B cell (primary cell): ENCODE data around the gene PRKN.

Source experiments
- EZH2 ChIP-seq: IDR thresholded peaks from 2 replicates; pipeline ENCODE4 v1.6.1; 2012; ENCODE audit warnings: borderline replicate concordance, low read depth, mild to moderate bottlenecking, moderate library complexity, low read length; ENCODE audit not compliant: insufficient read depth, poor library complexity, severe bottlenecking
- TF ChIP-seq, protein P1 (sequence below): fragments of 200-600 bp; IDR thresholded peaks from one replicate; pipeline ENCODE4 v1.8.0; 2022; ENCODE audit warnings: antibody characterized with exemption, mild to moderate bottlenecking

DNA sequence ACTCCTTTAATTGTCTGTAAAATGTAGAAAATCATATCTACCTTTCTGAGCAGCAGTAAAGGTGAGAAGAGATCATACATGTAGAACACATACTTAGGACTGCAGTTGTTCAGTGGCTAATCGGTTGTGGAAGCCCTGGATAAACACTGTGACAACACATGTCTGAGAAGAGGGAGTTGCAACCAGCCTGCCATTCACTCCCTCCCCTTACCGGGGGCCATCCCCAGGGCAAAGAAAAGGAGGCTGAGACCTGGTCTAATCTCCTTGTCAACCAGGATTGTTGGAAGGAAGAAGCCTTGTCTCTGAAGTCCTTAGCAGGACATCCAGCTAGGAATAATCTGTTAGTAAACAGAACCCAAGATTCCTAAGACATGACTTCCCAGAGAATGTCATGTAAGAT, 991.2 kb downstream of the PRKN start:
- TF ChIP-seq, protein P1, sequence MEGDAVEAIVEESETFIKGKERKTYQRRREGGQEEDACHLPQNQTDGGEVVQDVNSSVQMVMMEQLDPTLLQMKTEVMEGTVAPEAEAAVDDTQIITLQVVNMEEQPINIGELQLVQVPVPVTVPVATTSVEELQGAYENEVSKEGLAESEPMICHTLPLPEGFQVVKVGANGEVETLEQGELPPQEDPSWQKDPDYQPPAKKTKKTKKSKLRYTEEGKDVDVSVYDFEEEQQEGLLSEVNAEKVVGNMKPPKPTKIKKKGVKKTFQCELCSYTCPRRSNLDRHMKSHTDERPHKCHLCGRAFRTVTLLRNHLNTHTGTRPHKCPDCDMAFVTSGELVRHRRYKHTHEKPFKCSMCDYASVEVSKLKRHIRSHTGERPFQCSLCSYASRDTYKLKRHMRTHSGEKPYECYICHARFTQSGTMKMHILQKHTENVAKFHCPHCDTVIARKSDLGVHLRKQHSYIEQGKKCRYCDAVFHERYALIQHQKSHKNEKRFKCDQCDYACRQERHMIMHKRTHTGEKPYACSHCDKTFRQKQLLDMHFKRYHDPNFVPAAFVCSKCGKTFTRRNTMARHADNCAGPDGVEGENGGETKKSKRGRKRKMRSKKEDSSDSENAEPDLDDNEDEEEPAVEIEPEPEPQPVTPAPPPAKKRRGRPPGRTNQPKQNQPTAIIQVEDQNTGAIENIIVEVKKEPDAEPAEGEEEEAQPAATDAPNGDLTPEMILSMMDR: no peak
- no peak for TF ChIP-seq EZH2
